Kidney (tissue), 14 donors: ENCODE measurements around the gene VPS9D1. TPM values are rescaled to one million over a fixed set of nuclear protein-coding genes. Genes with fewer than 3 reads are reported as not detected.
A peak's percentile ranks its signal among the peaks of the same experiment; 100 is the strongest.
"Not testable (repeated sequence)": the region's sequence is repeated elsewhere in the genome, so short reads cannot be mapped to it uniquely, and the experiment has no call there.

Source experiments
- DNase-seq, 5 donors: peaks; one replicate each; pipeline ENCODE4 v3.0.0-alpha.2; 2013 to 2020
- FAIRE-seq: peaks from 2 replicates; lab custom pipeline; 2012; peaks lifted over from hg19 to GRCh38; lab: Jason Lieb, UNC
- H3K27ac ChIP-seq, 2 donors: one replicate each; pipeline ENCODE4 v1.7.0; 2013; ENCODE audit warnings: low read depth in 2 of 2, low read length in 2 of 2, inconsistent platforms in 1 of 2
- H3K27me3 ChIP-seq: one replicate; pipeline ENCODE4 v1.7.1; 2013; ENCODE audit warnings: low read length, inconsistent platforms; ENCODE audit not compliant: control insufficient read depth, insufficient read depth
- H3K36me3 ChIP-seq, 3 donors: one replicate each; pipeline versions ENCODE4 v1.7.0 to v1.7.1; 2013; ENCODE audit warnings: low read length in 3 of 3, control low read depth in 1 of 3, inconsistent platforms in 1 of 3; ENCODE audit not compliant: insufficient read depth in 3 of 3, control insufficient read depth in 2 of 3
- H3K4me1 ChIP-seq, 3 donors: one replicate each; pipeline versions ENCODE4 v1.7.0 to v1.7.1; 2013; ENCODE audit warnings: low read length in 3 of 3, inconsistent platforms in 1 of 3, low read depth in 1 of 3; ENCODE audit not compliant: control insufficient read depth in 2 of 3, insufficient read depth in 2 of 3
- H3K4me3 ChIP-seq, 3 donors: one replicate each; pipeline versions ENCODE4 v1.7.0 to v1.8.1; 2013; ENCODE audit warnings: low read length in 3 of 3, control low read depth in 1 of 3, inconsistent platforms in 1 of 3
- H3K9ac ChIP-seq, 3 donors: one replicate each; pipeline versions ENCODE4 v1.7.0 to v1.7.1; 2013; ENCODE audit warnings: low read length in 3 of 3, control low read depth in 1 of 3, inconsistent platforms in 1 of 3
- H3K9me3 ChIP-seq, 3 donors: one replicate each; pipeline versions ENCODE4 v1.7.0 to v1.7.1; 2013; ENCODE audit warnings: low read length in 3 of 3, control low read depth in 1 of 3, inconsistent platforms in 1 of 3; ENCODE audit not compliant: control insufficient read depth in 2 of 3, insufficient read depth in 1 of 3
- intact Hi-C: fragments of 100-400 bp; cut with DNase I; formaldehyde crosslinking; loops from one replicate; pipeline ENCODE4 v1.11.1; 2022
- polyA plus RNA-seq: library from polyadenylated mRNA; stranded (reverse); fragments of 350-450 nt; fragmentation: Illumina TruSeq; extraction: RNeasy Lipid Tissue Mini Kit (QIAGEN cat#74804); gene quantifications from one replicate; pipeline ENCODE4 v1.2.3, GENCODE V29; 2014; ENCODE audit warnings: low read depth, low replicate concordance; ENCODE audit not compliant: insufficient read depth
- total RNA-seq: library from RNA; stranded (reverse); fragmentation: NEBNext Ultra II Directional; extraction: Animal tissue kit (Norgen Biotek cat#: 25700); gene quantifications from one replicate; pipeline ENCODE4 v1.2.1, GENCODE V29; 2021
- TF ChIP-seq, protein P1 (sequence below): IDR thresholded peaks from 3 replicates; pipeline ENCODE4 v1.5.1; 2012; ENCODE audit warnings: mild to moderate bottlenecking, moderate library complexity, borderline replicate concordance; ENCODE audit not compliant: insufficient read depth; ENCODE audit errors: extremely low read depth
- donor health status: control.
- donor health status: control.
- donor health status: control.
- donor health status: control.
- donor health status: control.
- donor health status: DM: yes; HTN: yes; CAD: no.
- donor health status: Normal renal cell carcinoma (clear cell type).

The VPS9D1 gene
- total and polyA plus RNA-seq, 2 donors from 2014 or later = 18.3 to 24.4 TPM

- Histone ChIP-seq H3K9me3 (no peaks in the 10 kb centered on the region), H3K9ac (no peak overlapping the region), H3K36me3 (no peaks in the 10 kb centered on the region), H3K4me1 (peaks cover 0 to 3% (median 0%) of the 10 kb centered on the region in 3 donors), H3K27ac (peak overlapping the region; percentile 78 to 81), H3K4me3 (peak overlapping the region in 2 of 3 donors; percentile 24 to 44), H3K27me3 (no peaks in the 10 kb centered on the region)
- no peak for DNase-seq
- FAIRE-seq = no peak
- intact Hi-C loops = no loop called here
- TF ChIP-seq, protein P1, sequence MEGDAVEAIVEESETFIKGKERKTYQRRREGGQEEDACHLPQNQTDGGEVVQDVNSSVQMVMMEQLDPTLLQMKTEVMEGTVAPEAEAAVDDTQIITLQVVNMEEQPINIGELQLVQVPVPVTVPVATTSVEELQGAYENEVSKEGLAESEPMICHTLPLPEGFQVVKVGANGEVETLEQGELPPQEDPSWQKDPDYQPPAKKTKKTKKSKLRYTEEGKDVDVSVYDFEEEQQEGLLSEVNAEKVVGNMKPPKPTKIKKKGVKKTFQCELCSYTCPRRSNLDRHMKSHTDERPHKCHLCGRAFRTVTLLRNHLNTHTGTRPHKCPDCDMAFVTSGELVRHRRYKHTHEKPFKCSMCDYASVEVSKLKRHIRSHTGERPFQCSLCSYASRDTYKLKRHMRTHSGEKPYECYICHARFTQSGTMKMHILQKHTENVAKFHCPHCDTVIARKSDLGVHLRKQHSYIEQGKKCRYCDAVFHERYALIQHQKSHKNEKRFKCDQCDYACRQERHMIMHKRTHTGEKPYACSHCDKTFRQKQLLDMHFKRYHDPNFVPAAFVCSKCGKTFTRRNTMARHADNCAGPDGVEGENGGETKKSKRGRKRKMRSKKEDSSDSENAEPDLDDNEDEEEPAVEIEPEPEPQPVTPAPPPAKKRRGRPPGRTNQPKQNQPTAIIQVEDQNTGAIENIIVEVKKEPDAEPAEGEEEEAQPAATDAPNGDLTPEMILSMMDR = no peak
These were observed 51.9 kb downstream of the VPS9D1 start for GRCh38 chr16:89668790-89669158.

- no peak for DNase-seq
- TF ChIP-seq, protein P1 = no peak
- H3K36me3 ChIP-seq = no peaks in the 10 kb centered on the region
- H3K27me3 ChIP-seq = no peaks in the 10 kb centered on the region
- no peak for FAIRE-seq
- peaks cover 0 to 3% (median 0%) of the 10 kb centered on the region in 3 donors for H3K4me1 ChIP-seq
- intact Hi-C loops = no loop called here
- no peak overlapping the region for H3K9ac ChIP-seq
- H3K9me3 ChIP-seq = no peaks in the 10 kb centered on the region
- H3K27ac ChIP-seq = no peak overlapping the region
- no peak overlapping the region for H3K4me3 ChIP-seq
These were observed 53.1 kb downstream of the VPS9D1 start for GRCh38 chr16:89667633-89668032.

GRCh38 chr16:89667000-89667399 is 53.7 kb downstream of the VPS9D1 start:
- H3K4me1 ChIP-seq, H3K27me3 ChIP-seq, H3K9ac ChIP-seq, H3K9me3 ChIP-seq, H3K36me3 ChIP-seq, H3K4me3 ChIP-seq, intact Hi-C loops, H3K27ac ChIP-seq, FAIRE-seq: not testable (repeated sequence)
- TF ChIP-seq, protein P1 = peak; percentile 7
- peak in 1 of 5 donors; percentile 3 for DNase-seq

DNA sequence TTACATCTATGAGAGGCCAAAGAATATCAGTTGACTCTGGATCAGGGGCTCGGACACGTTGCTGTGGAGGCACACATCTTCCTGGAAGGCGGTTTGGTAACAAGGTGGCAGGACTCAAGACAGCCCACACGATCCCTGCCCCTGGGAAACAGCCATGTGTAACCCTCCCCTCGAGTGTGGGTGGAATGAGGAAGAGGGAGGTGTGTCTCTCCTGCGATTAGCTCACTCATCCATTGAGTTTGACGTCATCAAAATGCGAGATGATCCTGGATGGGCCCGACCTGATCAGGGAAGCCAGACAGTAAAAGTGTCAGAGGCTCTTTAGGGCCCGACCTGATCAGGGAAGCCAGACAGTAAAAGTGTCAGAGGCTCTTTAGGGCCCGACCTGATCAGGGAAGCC is 56.5 kb downstream of the VPS9D1 start:
- H3K36me3 ChIP-seq, H3K9ac ChIP-seq, H3K27me3 ChIP-seq, intact Hi-C loops, H3K9me3 ChIP-seq, FAIRE-seq, H3K4me3 ChIP-seq, H3K4me1 ChIP-seq, DNase-seq, H3K27ac ChIP-seq: not testable (repeated sequence)
